Calu3 (cell line): ENCODE data around the gene MMP15. TPM values are rescaled to one million over a fixed set of nuclear protein-coding genes. Genes with fewer than 3 reads are reported as not detected.
A peak's percentile ranks its signal among the peaks of the same experiment; 100 is the strongest.

Source experiments
- BruUV-seq: library from RNA; stranded (reverse); fragments of 400-500 nt; replicated peaks from 2 replicates; lab custom pipeline; 2021; lab: Mats Ljungman, UMichigan
- CTCF ChIA-PET: fragments of 300-600 bp; sonication (Branson Sonifier 250); formaldehyde crosslinking; loops from one replicate; lab custom pipeline; 2022; ENCODE audit warnings: antibody characterized with exemption; lab: Charles Lee
- DNase-seq: peaks from one replicate; pipeline ENCODE4 v3.0.0; 2022
- H3K27ac Mint-ChIP-seq: one replicate; pipeline ENCODE4 v1.8.0; 2022; ENCODE audit warnings: mixed read lengths; ENCODE audit not compliant: unreplicated experiment
- H3K27me3 Mint-ChIP-seq: one replicate; pipeline ENCODE4 v1.8.0; 2022; ENCODE audit warnings: mixed read lengths; ENCODE audit not compliant: unreplicated experiment
- H3K36me3 Mint-ChIP-seq: one replicate; pipeline ENCODE4 v1.8.0; 2022; ENCODE audit warnings: mild to moderate bottlenecking, moderate library complexity, mixed read lengths; ENCODE audit not compliant: insufficient read depth, unreplicated experiment
- H3K4me1 Mint-ChIP-seq: one replicate; pipeline ENCODE4 v1.8.0; 2022; ENCODE audit warnings: mild to moderate bottlenecking, low read depth, mixed read lengths; ENCODE audit not compliant: unreplicated experiment
- H3K4me3 Mint-ChIP-seq: one replicate; pipeline ENCODE4 v1.8.0; 2022; ENCODE audit warnings: mild to moderate bottlenecking, low read depth, moderate library complexity, mixed read lengths; ENCODE audit not compliant: unreplicated experiment
- H3K9me3 Mint-ChIP-seq: one replicate; pipeline ENCODE4 v1.8.0; 2022; ENCODE audit warnings: low read depth, mixed read lengths; ENCODE audit not compliant: unreplicated experiment
- intact Hi-C: fragments of 100-400 bp; cut with micrococcal nuclease; formaldehyde crosslinking; loops from one replicate; pipeline ENCODE4 v1.10.0; 2022; ENCODE audit not compliant: unreplicated experiment
- total RNA-seq: library from RNA; stranded (reverse); gene quantifications from 2 replicates; pipeline ENCODE4 v1.2.3, GENCODE V29; 2022
- TF ChIP-seq, protein P1 (sequence below): fragments of 200-600 bp; IDR thresholded peaks from one replicate; pipeline ENCODE4 v1.8.0; 2022; ENCODE audit warnings: antibody characterized with exemption; ENCODE audit not compliant: unreplicated experiment

MMP15 gene
- total RNA-seq, 1 experiment from 2014 or later = 81.4 TPM

DNA sequence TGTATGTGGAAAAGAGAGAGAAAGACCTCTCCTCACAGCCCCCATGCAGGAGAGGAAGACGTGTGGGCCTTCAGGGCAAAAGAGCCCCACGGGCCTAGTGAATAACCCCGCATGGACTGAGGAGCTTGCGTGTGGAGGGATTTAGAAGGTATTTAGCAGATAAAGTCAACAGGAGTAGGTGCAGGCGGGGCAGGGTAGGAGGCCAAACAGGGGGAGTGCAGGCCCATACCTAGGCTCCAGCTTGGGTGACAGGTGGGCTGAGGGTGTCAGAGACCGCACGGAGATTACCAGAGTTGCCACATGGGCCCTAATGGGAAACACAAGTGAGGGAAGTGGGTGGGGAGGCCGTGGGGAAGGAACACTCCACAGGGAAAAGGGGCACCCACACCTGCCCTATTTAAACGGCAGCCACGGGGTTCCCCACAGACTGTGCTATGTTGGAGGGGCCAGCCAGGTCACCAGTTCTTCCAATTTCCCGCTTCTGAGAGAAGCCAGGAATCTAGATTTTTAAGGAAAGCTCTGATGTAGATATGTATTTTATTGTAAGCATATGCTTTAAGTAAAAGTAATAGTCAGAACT, 46.5 kb upstream of the MMP15 start:
- intact Hi-C loops = no loop called here
- Mint-ChIP-seq H3K27ac (no peak overlapping the region), H3K4me3 (no peak overlapping the region), H3K9me3 (no peaks in the 10 kb centered on the region), H3K4me1 (no peaks in the 10 kb centered on the region), H3K27me3 (no peaks in the 10 kb centered on the region), H3K36me3 (no peaks in the 10 kb centered on the region)
- DNase-seq = no peak
- CTCF ChIA-PET = no interaction called here
- TF ChIP-seq, protein P1, sequence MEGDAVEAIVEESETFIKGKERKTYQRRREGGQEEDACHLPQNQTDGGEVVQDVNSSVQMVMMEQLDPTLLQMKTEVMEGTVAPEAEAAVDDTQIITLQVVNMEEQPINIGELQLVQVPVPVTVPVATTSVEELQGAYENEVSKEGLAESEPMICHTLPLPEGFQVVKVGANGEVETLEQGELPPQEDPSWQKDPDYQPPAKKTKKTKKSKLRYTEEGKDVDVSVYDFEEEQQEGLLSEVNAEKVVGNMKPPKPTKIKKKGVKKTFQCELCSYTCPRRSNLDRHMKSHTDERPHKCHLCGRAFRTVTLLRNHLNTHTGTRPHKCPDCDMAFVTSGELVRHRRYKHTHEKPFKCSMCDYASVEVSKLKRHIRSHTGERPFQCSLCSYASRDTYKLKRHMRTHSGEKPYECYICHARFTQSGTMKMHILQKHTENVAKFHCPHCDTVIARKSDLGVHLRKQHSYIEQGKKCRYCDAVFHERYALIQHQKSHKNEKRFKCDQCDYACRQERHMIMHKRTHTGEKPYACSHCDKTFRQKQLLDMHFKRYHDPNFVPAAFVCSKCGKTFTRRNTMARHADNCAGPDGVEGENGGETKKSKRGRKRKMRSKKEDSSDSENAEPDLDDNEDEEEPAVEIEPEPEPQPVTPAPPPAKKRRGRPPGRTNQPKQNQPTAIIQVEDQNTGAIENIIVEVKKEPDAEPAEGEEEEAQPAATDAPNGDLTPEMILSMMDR = no peak
- BruUV-seq = no TSS peak

DNA sequence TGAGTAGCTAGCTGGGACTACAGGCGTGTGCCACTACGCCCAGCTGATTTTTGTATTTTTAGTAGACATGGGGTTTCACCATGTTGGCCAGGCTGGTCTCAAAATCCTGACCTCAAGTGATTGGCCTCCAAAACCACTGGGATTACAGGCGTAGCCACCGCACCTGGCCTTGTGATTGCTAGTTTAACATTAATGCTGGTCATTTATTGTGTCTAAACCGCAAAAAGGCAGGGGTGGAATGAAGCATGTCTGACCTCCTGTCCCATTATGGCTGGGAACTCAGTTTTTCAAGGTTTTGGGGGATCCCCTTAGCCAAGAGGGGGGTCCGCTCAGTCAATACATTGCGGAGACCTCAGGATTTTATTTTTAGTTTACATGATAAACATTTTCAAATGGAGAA, 43.9 kb upstream of the MMP15 start:
- CTCF ChIA-PET = no interaction called here
- H3K4me3 Mint-ChIP-seq = no peak overlapping the region
- no TSS peak for BruUV-seq
- DNase-seq = no peak
- H3K4me1 Mint-ChIP-seq = no peaks in the 10 kb centered on the region
- intact Hi-C loops = no loop called here
- peaks cover 5% of the 10 kb centered on the region for H3K27me3 Mint-ChIP-seq
- no peaks in the 10 kb centered on the region for H3K9me3 Mint-ChIP-seq
- TF ChIP-seq, protein P1 = no peak
- no peak overlapping the region for H3K27ac Mint-ChIP-seq
- no peaks in the 10 kb centered on the region for H3K36me3 Mint-ChIP-seq

DNA sequence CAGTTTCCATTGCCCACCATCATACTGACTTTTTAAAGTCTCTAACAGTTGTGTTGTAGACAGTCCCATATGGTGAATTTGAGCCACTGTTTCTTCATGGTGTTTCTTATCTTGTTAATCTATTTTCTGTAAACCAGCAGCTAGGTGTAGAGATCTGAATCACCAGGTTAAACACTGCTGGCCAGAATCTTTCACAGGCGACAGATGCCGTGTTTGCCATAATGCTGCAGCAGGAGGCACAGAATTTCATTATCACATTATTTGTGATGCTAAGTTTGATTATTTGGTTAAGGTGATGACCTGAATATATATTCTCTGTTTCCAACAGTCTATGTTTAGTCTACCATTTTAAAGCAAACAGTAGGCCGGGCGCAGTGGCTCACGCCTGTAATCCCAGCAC, 43.2 kb upstream of the MMP15 start:
- no TSS peak for BruUV-seq
- no peaks in the 10 kb centered on the region for H3K4me1 Mint-ChIP-seq

DNA sequence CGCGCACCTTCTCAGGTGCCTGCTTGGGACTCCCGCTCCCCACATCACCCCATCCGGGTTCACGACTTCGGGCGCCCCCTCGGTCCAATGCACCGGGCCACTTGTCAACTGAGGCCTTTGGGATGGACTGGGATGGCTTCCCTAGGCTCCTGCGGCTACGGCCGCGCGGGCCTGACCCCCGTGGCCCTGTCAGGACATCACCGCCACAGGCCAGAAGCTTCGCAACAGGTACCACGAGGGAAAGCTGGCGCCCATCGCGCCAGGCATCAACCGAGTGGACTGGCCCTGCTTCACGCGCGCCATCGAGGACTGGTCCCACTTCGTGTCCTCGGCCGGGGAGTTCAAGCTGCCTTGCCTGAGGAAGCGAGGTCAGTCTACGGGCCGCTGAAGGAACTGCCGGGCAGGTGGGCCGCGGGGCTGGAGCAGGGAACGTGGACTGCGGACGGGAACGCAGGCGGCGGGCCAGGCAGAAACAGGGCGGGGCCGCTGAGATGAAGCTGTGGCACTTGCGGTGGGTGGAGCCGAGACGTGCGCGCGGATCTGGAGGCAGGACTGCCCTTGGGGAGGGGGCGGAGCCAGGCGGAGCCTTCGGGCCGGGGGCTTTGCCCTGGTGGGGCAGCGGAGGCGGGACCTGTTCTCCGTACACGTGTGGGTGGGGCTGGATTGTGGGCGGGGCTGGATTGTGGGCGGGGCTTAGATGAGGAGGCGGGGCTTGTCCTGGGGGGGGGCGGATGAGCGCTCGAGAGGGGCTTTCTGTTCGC, 40.9 kb upstream of the MMP15 start:
- H3K4me3 Mint-ChIP-seq = no peak overlapping the region
- no peaks in the 10 kb centered on the region for H3K9me3 Mint-ChIP-seq
- CTCF ChIA-PET = no interaction called here
- BruUV-seq = no TSS peak
- no peaks in the 10 kb centered on the region for H3K36me3 Mint-ChIP-seq
- H3K4me1 Mint-ChIP-seq = no peaks in the 10 kb centered on the region
- peak; percentile 22 for DNase-seq
- intact Hi-C loops = no loop called here
- H3K27me3 Mint-ChIP-seq = peaks cover 17% of the 10 kb centered on the region
- TF ChIP-seq, protein P1 = no peak
- H3K27ac Mint-ChIP-seq = no peak overlapping the region

More for the DNA sequence above, 43.2 kb upstream of the MMP15 start:
- Mint-ChIP-seq H3K4me3 (no peak overlapping the region), H3K36me3 (no peaks in the 10 kb centered on the region), H3K9me3 (no peaks in the 10 kb centered on the region), H3K27me3 (peaks cover 11% of the 10 kb centered on the region), H3K27ac (no peak overlapping the region)
- CTCF ChIA-PET = no interaction called here
- no peak for DNase-seq
- TF ChIP-seq, protein P1 = no peak
- intact Hi-C loops = no loop called here
